ENCODE data around the gene CPNE4. TPM values are rescaled to one million over a fixed set of nuclear protein-coding genes. Genes with fewer than 3 reads are reported as not detected.

Gene CPNE4
- total RNA-seq, 1 experiment from 2014 or later: 5.7 TPM

GRCh38 chr3:131543714-131544113 lies 491.1 kb downstream of the CPNE4 start:
- H3K4me1 ChIP-seq (ENCODE audit: insufficient read depth, low read length, poor library complexity, severe bottlenecking): no peaks in the 10 kb centered on the region
- TF ChIP-seq EZH2 (IDR thresholded peaks at IDR 0.05; ENCODE audit: borderline replicate concordance, low read depth, low read length, poor library complexity, severe bottlenecking) (no peak), CTCF (conservative IDR thresholded peaks at IDR 0.05; ENCODE audit: low read depth, low read length) (no peak)
- no peak overlapping the region for H3K27ac ChIP-seq (ENCODE audit: low read depth, low read length, poor library complexity, severe bottlenecking)
- H3K9me3 ChIP-seq (ENCODE audit: low read depth, low read length, poor library complexity, severe bottlenecking): no peaks in the 10 kb centered on the region
- H3K27me3 ChIP-seq (replicated peaks; ENCODE audit: insufficient read depth, low read depth, low read length, poor library complexity): peaks cover 2% of the 10 kb centered on the region
- intact Hi-C loops (cut with micrococcal nuclease; ENCODE audit: unreplicated experiment): no loop called here
- BruUV-seq (replicated peaks): no TSS peak
- no peaks in the 10 kb centered on the region for H3K36me3 ChIP-seq (ENCODE audit: insufficient read depth, low read length, poor library complexity, severe bottlenecking)
- ChIA-PET CTCF (no interaction called here), POLR2A (ENCODE audit: low non-redundant PET) (no interaction called here)
- no peak overlapping the region for H3K4me3 ChIP-seq (ENCODE audit: low read depth, low read length, poor library complexity, severe bottlenecking)
- DNase-seq (ENCODE audit: low spot score): peak; percentile 12

GRCh38 chr3:131541288-131541687 lies 493.5 kb downstream of the CPNE4 start:
- no peak overlapping the region for H3K27ac ChIP-seq (ENCODE audit: low read depth, low read length, poor library complexity, severe bottlenecking)
- peaks cover 6% of the 10 kb centered on the region for H3K27me3 ChIP-seq (replicated peaks; ENCODE audit: insufficient read depth, low read depth, low read length, poor library complexity)
- CTCF ChIA-PET: no interaction called here
- H3K9me3 ChIP-seq (ENCODE audit: low read depth, low read length, poor library complexity, severe bottlenecking): no peaks in the 10 kb centered on the region
- no peak for TF ChIP-seq CTCF (conservative IDR thresholded peaks at IDR 0.05; ENCODE audit: low read depth, low read length)
- TF ChIP-seq EZH2 (IDR thresholded peaks at IDR 0.05; ENCODE audit: borderline replicate concordance, low read depth, low read length, poor library complexity, severe bottlenecking): no peak
- no TSS peak for BruUV-seq (replicated peaks)
- DNase-seq (ENCODE audit: low spot score): no peak
- no peaks in the 10 kb centered on the region for H3K4me1 ChIP-seq (ENCODE audit: insufficient read depth, low read length, poor library complexity, severe bottlenecking)
- H3K36me3 ChIP-seq (ENCODE audit: insufficient read depth, low read length, poor library complexity, severe bottlenecking): no peaks in the 10 kb centered on the region
- POLR2A ChIA-PET (ENCODE audit: low non-redundant PET): no interaction called here
- intact Hi-C loops (cut with micrococcal nuclease; ENCODE audit: unreplicated experiment): no loop called here
- H3K4me3 ChIP-seq (ENCODE audit: low read depth, low read length, poor library complexity, severe bottlenecking): no peak overlapping the region

GRCh38 chr3:131540821-131541220 lies 494.0 kb downstream of the CPNE4 start:
- no peaks in the 10 kb centered on the region for H3K9me3 ChIP-seq (ENCODE audit: low read depth, low read length, poor library complexity, severe bottlenecking)
- no peak for DNase-seq (ENCODE audit: low spot score)
- no peaks in the 10 kb centered on the region for H3K36me3 ChIP-seq (ENCODE audit: insufficient read depth, low read length, poor library complexity, severe bottlenecking)
- CTCF ChIA-PET: no interaction called here
- no peaks in the 10 kb centered on the region for H3K4me1 ChIP-seq (ENCODE audit: insufficient read depth, low read length, poor library complexity, severe bottlenecking)
- no TSS peak for BruUV-seq (replicated peaks)
- peaks cover 6% of the 10 kb centered on the region for H3K27me3 ChIP-seq (replicated peaks; ENCODE audit: insufficient read depth, low read depth, low read length, poor library complexity)
- POLR2A ChIA-PET (ENCODE audit: low non-redundant PET): no interaction called here
- H3K27ac ChIP-seq (ENCODE audit: low read depth, low read length, poor library complexity, severe bottlenecking): no peak overlapping the region
- intact Hi-C loops (cut with micrococcal nuclease; ENCODE audit: unreplicated experiment): no loop called here
- H3K4me3 ChIP-seq (ENCODE audit: low read depth, low read length, poor library complexity, severe bottlenecking): no peak overlapping the region
- TF ChIP-seq CTCF (conservative IDR thresholded peaks at IDR 0.05; ENCODE audit: low read depth, low read length) (no peak), EZH2 (IDR thresholded peaks at IDR 0.05; ENCODE audit: borderline replicate concordance, low read depth, low read length, poor library complexity, severe bottlenecking) (no peak)

Measured in A673 (cell line).